ENCODE results near the gene TTYH2.

DNA sequence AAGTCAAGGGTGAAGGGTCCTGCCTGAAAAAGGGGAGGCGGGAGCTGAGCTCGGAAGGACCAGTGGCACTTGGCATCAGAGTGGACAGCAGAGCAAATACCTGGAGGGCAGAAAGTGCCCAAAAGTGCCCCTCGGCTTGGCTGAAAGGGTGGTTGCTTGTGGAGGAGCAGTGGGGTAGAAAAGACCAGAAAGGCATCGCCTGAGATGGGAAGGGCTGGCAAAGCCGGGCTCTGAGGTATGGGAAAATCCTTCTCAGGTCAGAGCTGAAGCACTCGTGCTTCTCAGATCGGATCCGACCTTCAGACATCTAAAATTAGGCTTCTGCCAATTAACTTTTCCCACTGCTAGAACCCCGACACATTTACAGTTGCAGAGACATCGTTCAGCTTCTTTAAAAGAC, 11.4 kb upstream of the TTYH2 start:
- no peak for TF ChIP-seq EZH2 (IDR thresholded peaks at IDR 0.05; ENCODE audit: borderline replicate concordance, insufficient read depth, low read depth, low read length, poor library complexity, severe bottlenecking)
- TF ChIP-seq, protein P1, sequence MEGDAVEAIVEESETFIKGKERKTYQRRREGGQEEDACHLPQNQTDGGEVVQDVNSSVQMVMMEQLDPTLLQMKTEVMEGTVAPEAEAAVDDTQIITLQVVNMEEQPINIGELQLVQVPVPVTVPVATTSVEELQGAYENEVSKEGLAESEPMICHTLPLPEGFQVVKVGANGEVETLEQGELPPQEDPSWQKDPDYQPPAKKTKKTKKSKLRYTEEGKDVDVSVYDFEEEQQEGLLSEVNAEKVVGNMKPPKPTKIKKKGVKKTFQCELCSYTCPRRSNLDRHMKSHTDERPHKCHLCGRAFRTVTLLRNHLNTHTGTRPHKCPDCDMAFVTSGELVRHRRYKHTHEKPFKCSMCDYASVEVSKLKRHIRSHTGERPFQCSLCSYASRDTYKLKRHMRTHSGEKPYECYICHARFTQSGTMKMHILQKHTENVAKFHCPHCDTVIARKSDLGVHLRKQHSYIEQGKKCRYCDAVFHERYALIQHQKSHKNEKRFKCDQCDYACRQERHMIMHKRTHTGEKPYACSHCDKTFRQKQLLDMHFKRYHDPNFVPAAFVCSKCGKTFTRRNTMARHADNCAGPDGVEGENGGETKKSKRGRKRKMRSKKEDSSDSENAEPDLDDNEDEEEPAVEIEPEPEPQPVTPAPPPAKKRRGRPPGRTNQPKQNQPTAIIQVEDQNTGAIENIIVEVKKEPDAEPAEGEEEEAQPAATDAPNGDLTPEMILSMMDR (IDR thresholded peaks at IDR 0.05) = no peak
